Neural cell (in vitro differentiated cells): ENCODE measurements around the gene C20orf144. TPM values are rescaled to one million over a fixed set of nuclear protein-coding genes. Genes with fewer than 3 reads are reported as not detected.
A peak's percentile ranks its signal among the peaks of the same experiment; 100 is the strongest.

ENCODE experiments used
- H2AFZ ChIP-seq: fragments of 200-600, 300-800 bp; sonication (generic), shearing (Covaris generic); 2 replicates; pipeline ENCODE4 v1.6.0; 2014; ENCODE audit warnings: low read depth, mild to moderate bottlenecking, antibody characterized with exemption, low read length, moderate library complexity
- H3F3A ChIP-seq: fragments of 200-600 bp; shearing (Covaris generic); 2 replicates; pipeline ENCODE4 v1.6.1; 2016; ENCODE audit warnings: mild to moderate bottlenecking, moderate library complexity, mixed read lengths, antibody characterized with exemption, low read length; ENCODE audit not compliant: insufficient read depth, poor library complexity, severe bottlenecking
- H3K27ac ChIP-seq: fragments of 200-600, 300-800 bp; sonication (generic), shearing (Covaris generic); 2 replicates; pipeline ENCODE4 v1.5.1; 2014; ENCODE audit warnings: mild to moderate bottlenecking, low read length, moderate library complexity
- H3K27me3 ChIP-seq: fragments of 300-800, 200-600 bp; sonication (generic), shearing (Covaris generic); 2 replicates; pipeline ENCODE4 v1.6.0; 2014; ENCODE audit warnings: mild to moderate bottlenecking, low read depth, low read length, moderate library complexity; ENCODE audit not compliant: insufficient read depth
- H3K36me3 ChIP-seq: fragments of 300-800, 200-600 bp; sonication (generic), shearing (Covaris generic); 2 replicates; pipeline ENCODE4 v1.5.1; 2014; ENCODE audit warnings: mild to moderate bottlenecking, antibody characterized with exemption, low read length, moderate library complexity; ENCODE audit not compliant: insufficient read depth
- H3K4me2 ChIP-seq: fragments of 300-800, 200-600 bp; sonication (generic), shearing (Covaris generic); 2 replicates; pipeline ENCODE4 v1.6.0; 2014; ENCODE audit warnings: mild to moderate bottlenecking, low read length
- H3K4me3 ChIP-seq: fragments of 300-800, 200-600 bp; sonication (generic), shearing (Covaris generic); 2 replicates; pipeline ENCODE4 v1.5.1; 2014; ENCODE audit warnings: mild to moderate bottlenecking, low read length, moderate library complexity
- H3K79me2 ChIP-seq: fragments of 200-600 bp; shearing (Covaris generic); replicated peaks from 2 replicates; pipeline ENCODE4 v1.6.0; 2014; ENCODE audit warnings: mild to moderate bottlenecking, low read length, moderate library complexity; ENCODE audit not compliant: insufficient read depth
- H3K9ac ChIP-seq: fragments of 300-800, 200-600 bp; sonication (generic), shearing (Covaris generic); 2 replicates; pipeline ENCODE4 v1.6.1; 2016; ENCODE audit warnings: mild to moderate bottlenecking, low read length, mixed read lengths
- H3K9me2 ChIP-seq: fragments of 200-600 bp; shearing (Covaris generic); 2 replicates; pipeline ENCODE4 v1.6.1; 2016; ENCODE audit warnings: mild to moderate bottlenecking, low read length, mixed read lengths; ENCODE audit not compliant: insufficient read depth
- H3K9me3 ChIP-seq: fragments of 200-600, 300-800 bp; sonication (generic), shearing (Covaris generic); 2 replicates; pipeline ENCODE4 v1.6.1; 2016; ENCODE audit warnings: mild to moderate bottlenecking, mixed run types, low read length, moderate library complexity, mixed read lengths
- H4K20me1 ChIP-seq: fragments of 200-600 bp; shearing (Covaris generic); 2 replicates; pipeline ENCODE4 v1.6.1; 2016; ENCODE audit warnings: mild to moderate bottlenecking, mixed run types; ENCODE audit not compliant: insufficient read depth
- EP300 ChIP-seq: fragments of 450-650 bp; conservative IDR thresholded peaks from 2 replicates; pipeline ENCODE4 v1.6.1; 2014; ENCODE audit warnings: antibody characterized with exemption, mild to moderate bottlenecking, moderate library complexity; ENCODE audit not compliant: poor library complexity, severe bottlenecking
- EZH2 ChIP-seq: fragments of 200-600, 300-800 bp; shearing (Covaris generic), sonication (generic); IDR thresholded peaks from 2 replicates; pipeline ENCODE4 v1.6.1; 2014; ENCODE audit warnings: antibody characterized with exemption, low read length, borderline replicate concordance, mild to moderate bottlenecking; ENCODE audit not compliant: insufficient read depth, poor library complexity, severe bottlenecking
- MXI1 ChIP-seq: fragments of 450-650 bp; conservative IDR thresholded peaks from 2 replicates; pipeline ENCODE4 v1.6.1; 2014; ENCODE audit warnings: antibody characterized with exemption, mild to moderate bottlenecking; ENCODE audit not compliant: poor library complexity, severe bottlenecking
- POLR2AphosphoS5 ChIP-seq: IDR thresholded peaks from 2 replicates; pipeline ENCODE4 v1.6.1; 2012
- RAD21 ChIP-seq: fragments of 450-650 bp; conservative IDR thresholded peaks from 2 replicates; pipeline ENCODE4 v1.6.1; 2014; ENCODE audit warnings: antibody characterized with exemption, mild to moderate bottlenecking, moderate library complexity
- SMC3 ChIP-seq: fragments of 450-650 bp; conservative IDR thresholded peaks from 2 replicates; pipeline ENCODE4 v1.6.1; 2014; ENCODE audit warnings: antibody characterized with exemption, mild to moderate bottlenecking, moderate library complexity; ENCODE audit not compliant: poor library complexity
- TAF1 ChIP-seq: IDR thresholded peaks from 2 replicates; pipeline ENCODE4 v1.6.1; 2012; ENCODE audit warnings: low read depth
- polyA plus RNA-seq: library from polyadenylated mRNA; depleted of rRNA; stranded (reverse); fragments of >200 nt; gene quantifications from 2 replicates; pipeline ENCODE4 v1.2.3, GENCODE V29; 2014
- TF ChIP-seq, protein P1 (sequence below): fragments of 450-650 bp; IDR thresholded peaks from 2 replicates; pipeline ENCODE4 v1.5.1; 2014; ENCODE audit warnings: antibody characterized with exemption, mild to moderate bottlenecking, moderate library complexity; ENCODE audit not compliant: poor library complexity, severe bottlenecking
- TF ChIP-seq, protein P2 (sequence below): IDR thresholded peaks from 2 replicates; pipeline ENCODE4 v1.6.1; 2012; ENCODE audit warnings: borderline replicate concordance

Gene C20orf144
- polyA plus RNA-seq, 1 donor from 2014 or later, result not detected

DNA sequence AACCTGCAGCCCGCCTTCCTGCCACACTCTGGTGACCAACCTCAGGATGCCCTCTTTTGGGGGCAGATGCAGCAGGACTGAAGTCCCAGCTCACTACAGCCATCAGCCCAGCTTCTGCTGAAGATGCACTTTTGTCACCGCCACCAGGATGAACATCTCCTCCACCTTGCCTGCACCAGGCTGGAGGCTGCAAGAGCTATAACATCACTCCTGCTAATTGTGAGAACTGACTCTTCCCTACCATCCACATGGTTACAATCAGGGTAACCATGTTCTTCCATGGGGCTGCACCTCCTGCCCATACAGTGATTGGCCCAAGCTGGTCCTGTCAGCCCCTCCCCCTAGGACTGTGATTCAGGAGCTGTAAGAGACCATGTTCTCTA, 2.6 kb downstream of the C20orf144 start:
- H3K9me3 ChIP-seq, result no peaks in the 10 kb centered on the region
- H3K36me3 ChIP-seq, result no peaks in the 10 kb centered on the region
- no peak overlapping the region for H2AFZ ChIP-seq
- H3K27ac ChIP-seq, result no peak overlapping the region
- H3K4me3 ChIP-seq, result peak overlapping the region; percentile 91
- no peaks in the 10 kb centered on the region for H3K27me3 ChIP-seq
- H3F3A ChIP-seq, result no peaks in the 10 kb centered on the region
- no peaks in the 10 kb centered on the region for H3K79me2 ChIP-seq
- no peak for TF ChIP-seq RAD21
- TF ChIP-seq, protein P1, sequence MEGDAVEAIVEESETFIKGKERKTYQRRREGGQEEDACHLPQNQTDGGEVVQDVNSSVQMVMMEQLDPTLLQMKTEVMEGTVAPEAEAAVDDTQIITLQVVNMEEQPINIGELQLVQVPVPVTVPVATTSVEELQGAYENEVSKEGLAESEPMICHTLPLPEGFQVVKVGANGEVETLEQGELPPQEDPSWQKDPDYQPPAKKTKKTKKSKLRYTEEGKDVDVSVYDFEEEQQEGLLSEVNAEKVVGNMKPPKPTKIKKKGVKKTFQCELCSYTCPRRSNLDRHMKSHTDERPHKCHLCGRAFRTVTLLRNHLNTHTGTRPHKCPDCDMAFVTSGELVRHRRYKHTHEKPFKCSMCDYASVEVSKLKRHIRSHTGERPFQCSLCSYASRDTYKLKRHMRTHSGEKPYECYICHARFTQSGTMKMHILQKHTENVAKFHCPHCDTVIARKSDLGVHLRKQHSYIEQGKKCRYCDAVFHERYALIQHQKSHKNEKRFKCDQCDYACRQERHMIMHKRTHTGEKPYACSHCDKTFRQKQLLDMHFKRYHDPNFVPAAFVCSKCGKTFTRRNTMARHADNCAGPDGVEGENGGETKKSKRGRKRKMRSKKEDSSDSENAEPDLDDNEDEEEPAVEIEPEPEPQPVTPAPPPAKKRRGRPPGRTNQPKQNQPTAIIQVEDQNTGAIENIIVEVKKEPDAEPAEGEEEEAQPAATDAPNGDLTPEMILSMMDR, result no peak
- H3K4me2 ChIP-seq, result no peak overlapping the region
- H3K9ac ChIP-seq, result no peak overlapping the region
- H4K20me1 ChIP-seq, result no peaks in the 10 kb centered on the region
- H3K9me2 ChIP-seq, result no peaks in the 10 kb centered on the region

DNA sequence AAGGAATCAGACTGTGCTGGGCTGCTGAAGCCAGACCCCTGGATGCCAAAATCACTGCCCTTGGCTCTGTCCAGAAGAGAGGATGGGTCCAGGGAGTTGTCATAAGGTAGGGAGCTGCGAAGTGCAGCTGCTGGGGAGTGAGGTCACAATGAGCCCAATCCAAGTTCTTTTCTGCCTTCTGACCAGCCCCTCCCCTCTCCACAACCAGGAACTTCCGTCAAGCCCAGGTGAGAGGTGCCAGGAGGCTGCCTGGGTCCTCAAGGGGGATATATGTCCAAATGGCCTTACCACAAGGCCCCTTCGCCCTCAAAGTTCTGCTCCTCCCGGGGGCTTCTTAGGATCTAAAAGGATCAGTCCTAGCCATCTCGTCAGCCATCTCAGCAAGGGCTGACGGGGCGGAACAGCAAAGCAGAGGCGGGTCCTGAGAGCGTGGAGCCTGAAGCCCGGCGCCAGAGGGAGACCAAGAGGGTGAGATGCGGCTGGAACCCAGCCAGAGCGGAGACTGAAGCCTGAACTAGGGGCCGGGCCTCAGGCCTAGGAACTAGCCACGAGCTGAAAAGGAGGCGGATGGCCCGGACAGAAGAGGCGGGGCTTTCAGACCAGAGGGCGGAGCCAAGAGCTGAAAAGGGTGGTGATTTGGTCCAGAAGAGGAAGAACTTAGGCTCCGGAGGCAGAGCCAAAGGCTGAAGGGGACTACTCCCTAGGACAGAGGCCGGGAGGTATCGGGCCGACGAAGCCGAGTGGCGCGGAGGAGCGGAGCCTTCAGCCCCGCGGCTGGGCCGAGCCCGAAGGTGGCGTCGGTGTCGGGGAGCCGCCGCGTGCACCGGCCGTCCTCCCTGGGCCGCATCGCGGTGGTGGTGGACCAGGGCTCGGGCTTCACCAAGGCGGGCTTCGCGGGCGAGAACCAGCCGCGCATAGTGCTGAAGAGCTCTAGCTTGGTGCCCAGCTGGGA, 4.4 kb downstream of the C20orf144 start, which contains the start of gene ACTL10:
Gene ACTL10, plus strand, starts transcription at position 651 of the 952 bp plus-strand sequence. CDS start 555 bp downstream, outside the sequence.
- Histone ChIP-seq H3K27me3 (no peaks in the 10 kb centered on the region), H3K4me2 (no peak within 1 kb of the TSS), H3K9me2 (no peaks in the 10 kb centered on the region), H3F3A (no peaks in the 10 kb centered on the region), H3K36me3 (no peaks in the 10 kb centered on the region), H4K20me1 (no peaks in the 10 kb centered on the region), H3K79me2 (no peaks in the 10 kb centered on the region), H3K27ac (no peak within 1 kb of the TSS), H3K9ac (no peak within 1 kb of the TSS), H3K4me3 (no peak within 1 kb of the TSS), H2AFZ (no peak within 1 kb of the TSS), H3K9me3 (no peaks in the 10 kb centered on the region)
- TF ChIP-seq POLR2AphosphoS5 (no peak), RAD21 (no peak), EP300 (no peak)

DNA sequence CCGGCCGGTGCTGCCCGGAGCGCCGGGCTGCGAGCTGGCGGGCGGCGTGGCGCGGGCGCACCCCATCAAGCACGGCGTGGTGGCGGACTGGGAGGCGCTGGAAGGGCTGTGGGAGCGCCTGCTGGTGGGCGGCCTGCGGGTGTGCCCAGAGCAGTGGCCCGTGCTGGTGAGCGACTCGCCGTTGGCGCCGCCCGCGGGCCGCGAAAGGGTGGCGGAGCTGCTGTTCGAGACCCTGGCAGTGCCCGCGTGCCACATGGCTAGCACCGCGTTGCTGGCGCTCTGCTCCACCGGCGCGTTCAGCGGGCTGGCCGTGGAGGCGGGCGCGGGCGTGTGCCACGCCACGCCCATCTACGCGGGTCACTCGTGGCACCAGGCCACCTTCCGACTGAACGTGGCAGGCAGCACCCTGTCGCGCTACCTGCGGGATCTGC, 5.1 kb downstream of the C20orf144 start:
- no peaks in the 10 kb centered on the region for H3K9me2 ChIP-seq

More for the DNA sequence above, 5.1 kb downstream of the C20orf144 start:
- no peak overlapping the region for H3K4me2 ChIP-seq
- no peak overlapping the region for H3K9ac ChIP-seq
- H3K4me3 ChIP-seq, result no peak overlapping the region
- H3K36me3 ChIP-seq, result no peaks in the 10 kb centered on the region
- H3K79me2 ChIP-seq, result no peaks in the 10 kb centered on the region
- H4K20me1 ChIP-seq, result no peaks in the 10 kb centered on the region
- no peaks in the 10 kb centered on the region for H3K27me3 ChIP-seq
- no peaks in the 10 kb centered on the region for H3K9me3 ChIP-seq
- H3K27ac ChIP-seq, result no peak overlapping the region
- TF ChIP-seq, protein P1, result no peak
- TF ChIP-seq, protein P2, sequence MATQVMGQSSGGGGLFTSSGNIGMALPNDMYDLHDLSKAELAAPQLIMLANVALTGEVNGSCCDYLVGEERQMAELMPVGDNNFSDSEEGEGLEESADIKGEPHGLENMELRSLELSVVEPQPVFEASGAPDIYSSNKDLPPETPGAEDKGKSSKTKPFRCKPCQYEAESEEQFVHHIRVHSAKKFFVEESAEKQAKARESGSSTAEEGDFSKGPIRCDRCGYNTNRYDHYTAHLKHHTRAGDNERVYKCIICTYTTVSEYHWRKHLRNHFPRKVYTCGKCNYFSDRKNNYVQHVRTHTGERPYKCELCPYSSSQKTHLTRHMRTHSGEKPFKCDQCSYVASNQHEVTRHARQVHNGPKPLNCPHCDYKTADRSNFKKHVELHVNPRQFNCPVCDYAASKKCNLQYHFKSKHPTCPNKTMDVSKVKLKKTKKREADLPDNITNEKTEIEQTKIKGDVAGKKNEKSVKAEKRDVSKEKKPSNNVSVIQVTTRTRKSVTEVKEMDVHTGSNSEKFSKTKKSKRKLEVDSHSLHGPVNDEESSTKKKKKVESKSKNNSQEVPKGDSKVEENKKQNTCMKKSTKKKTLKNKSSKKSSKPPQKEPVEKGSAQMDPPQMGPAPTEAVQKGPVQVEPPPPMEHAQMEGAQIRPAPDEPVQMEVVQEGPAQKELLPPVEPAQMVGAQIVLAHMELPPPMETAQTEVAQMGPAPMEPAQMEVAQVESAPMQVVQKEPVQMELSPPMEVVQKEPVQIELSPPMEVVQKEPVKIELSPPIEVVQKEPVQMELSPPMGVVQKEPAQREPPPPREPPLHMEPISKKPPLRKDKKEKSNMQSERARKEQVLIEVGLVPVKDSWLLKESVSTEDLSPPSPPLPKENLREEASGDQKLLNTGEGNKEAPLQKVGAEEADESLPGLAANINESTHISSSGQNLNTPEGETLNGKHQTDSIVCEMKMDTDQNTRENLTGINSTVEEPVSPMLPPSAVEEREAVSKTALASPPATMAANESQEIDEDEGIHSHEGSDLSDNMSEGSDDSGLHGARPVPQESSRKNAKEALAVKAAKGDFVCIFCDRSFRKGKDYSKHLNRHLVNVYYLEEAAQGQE, result no peak
- TF ChIP-seq TAF1 (no peak), EP300 (no peak), EZH2 (no peak), POLR2AphosphoS5 (no peak), RAD21 (no peak), SMC3 (no peak), MXI1 (no peak)
- no peaks in the 10 kb centered on the region for H3F3A ChIP-seq
- no peak overlapping the region for H2AFZ ChIP-seq
